Spleen (tissue), 7 donors: ENCODE measurements around the gene KCTD20.

Experiments used
- CTCF ChIP-seq, 11 experiments: fragments of 200-600 bp in 7 of 11; fragments of 450-650 bp in 4 of 11; sonication (generic) in 4 of 11; IDR thresholded peaks in 8 of 11; conservative IDR thresholded peaks in 3 of 11; 1 replicate in 7 of 11; 2 replicates in 4 of 11; pipeline versions ENCODE4 v1.4.0 to v1.8.0; 2016 to 2021; ENCODE audit warnings: antibody characterized with exemption in 11 of 11, inconsistent platforms in 4 of 11, mild to moderate bottlenecking in 1 of 11
- POLR2A ChIP-seq, 3 donors: fragments of 450-650 bp; IDR thresholded peaks; one replicate each; pipeline ENCODE4 v1.5.1; 2017; ENCODE audit warnings: antibody characterized with exemption in 3 of 3, mild to moderate bottlenecking in 1 of 3
- POLR2AphosphoS5 ChIP-seq, 3 donors: sonication (generic); formaldehyde crosslinking; IDR thresholded peaks; one replicate each; pipeline ENCODE4 v1.5.1; 2017; ENCODE audit warnings: antibody characterized with exemption in 3 of 3
- donor health status: DM: no; HTN: no; CAD: no; lungs with moderate emphysema.
- donor health status: DM: no; HTN: no; CAD: no.
- donor health status: DM: no; HTN: no; CAD: no.

- TF ChIP-seq CTCF (IDR thresholded peaks at IDR 0.05 in 8 of 11, conservative IDR thresholded peaks at IDR 0.05 in 3 of 11): no peak
- TF ChIP-seq POLR2A (IDR thresholded peaks at IDR 0.05): no peak
- TF ChIP-seq POLR2AphosphoS5 (IDR thresholded peaks at IDR 0.05): no peak
Measured at GRCh38 chr6:36399970-36400369, 42.8 kb upstream of the KCTD20 start.
